GM21515 (cell line): Measurements from ENCODE around the gene ATP6V1G3.
"Not testable (repeated sequence)": the region's sequence is repeated elsewhere in the genome, so short reads cannot be mapped to it uniquely, and the experiment has no call there.

Experiments used
- ATAC-seq: cut with Tn5 transposase; IDR thresholded peaks from one replicate; pipeline ENCODE4 v1.9.1; 2021; ENCODE audit not compliant: unreplicated experiment

The ATP6V1G3 gene

GRCh38 chr1:198498103-198498385 is 42.4 kb downstream of the ATP6V1G3 start:
- ATAC-seq = no peak

- ATAC-seq = no peak
Measured at GRCh38 chr1:198497326-198498102, 43.0 kb downstream of the ATP6V1G3 start.

GRCh38 chr1:198496216-198497143 is 44.0 kb downstream of the ATP6V1G3 start:
- ATAC-seq = no peak

GRCh38 chr1:198495631-198496030 is 44.8 kb downstream of the ATP6V1G3 start:
- no peak for ATAC-seq

GRCh38 chr1:198494658-198495103 is 45.8 kb downstream of the ATP6V1G3 start:
- ATAC-seq = no peak

- ATAC-seq = no peak
Measured at GRCh38 chr1:198494139-198494538, 46.3 kb downstream of the ATP6V1G3 start.

GRCh38 chr1:198493329-198493728 is 47.2 kb downstream of the ATP6V1G3 start:
- ATAC-seq = no peak

- ATAC-seq = no peak
Measured at GRCh38 chr1:198492872-198493271, 47.6 kb downstream of the ATP6V1G3 start.

- ATAC-seq = no peak
Measured at GRCh38 chr1:198491596-198491995, 48.9 kb downstream of the ATP6V1G3 start.

GRCh38 chr1:198491028-198491427 is 49.5 kb downstream of the ATP6V1G3 start:
- ATAC-seq = no peak

- no peak for ATAC-seq
Measured at GRCh38 chr1:198490224-198490623, 50.3 kb downstream of the ATP6V1G3 start.

GRCh38 chr1:198486903-198487302 is 53.6 kb downstream of the ATP6V1G3 start:
- ATAC-seq = no peak

GRCh38 chr1:198483645-198484044 is 56.8 kb downstream of the ATP6V1G3 start:
- no peak for ATAC-seq

- no peak for ATAC-seq
Measured at GRCh38 chr1:198483006-198483405, 57.5 kb downstream of the ATP6V1G3 start.

GRCh38 chr1:198481661-198482060 is 58.8 kb downstream of the ATP6V1G3 start:
- no peak for ATAC-seq

- ATAC-seq = no peak
Measured at GRCh38 chr1:198480876-198481275, 59.6 kb downstream of the ATP6V1G3 start.

GRCh38 chr1:198477354-198477753 is 63.1 kb downstream of the ATP6V1G3 start:
- not testable (repeated sequence) for ATAC-seq
